HG03095 (cell line): ENCODE results near the gene IL31RA.

ENCODE experiments used
- ATAC-seq: cut with Tn5 transposase; IDR thresholded peaks from one replicate; pipeline ENCODE4 v1.9.1; 2021; ENCODE audit warnings: moderate library complexity; ENCODE audit not compliant: unreplicated experiment

IL31RA gene

GRCh38 chr5:55858104-55858503, 6.9 kb downstream of the IL31RA start:
- ATAC-seq, result no peak

- no peak for ATAC-seq
Measured at GRCh38 chr5:55860288-55860687, 9.1 kb downstream of the IL31RA start.

GRCh38 chr5:55860709-55861108, 9.6 kb downstream of the IL31RA start:
- no peak for ATAC-seq

- no peak for ATAC-seq
Measured at GRCh38 chr5:55864606-55865541, 13.7 kb downstream of the IL31RA start.

- no peak for ATAC-seq
Measured at GRCh38 chr5:55865831-55866230, 14.7 kb downstream of the IL31RA start.

GRCh38 chr5:55866485-55866884, 15.3 kb downstream of the IL31RA start:
- no peak for ATAC-seq

- ATAC-seq, result no peak
Measured at GRCh38 chr5:55866934-55867333, 15.8 kb downstream of the IL31RA start.

- ATAC-seq, result no peak
Measured at GRCh38 chr5:55868846-55869245, 17.7 kb downstream of the IL31RA start.

- no peak for ATAC-seq
Measured at GRCh38 chr5:55869847-55870246, 18.7 kb downstream of the IL31RA start.

GRCh38 chr5:55873234-55873633, 22.1 kb downstream of the IL31RA start:
- no peak for ATAC-seq

- ATAC-seq, result no peak
Measured at GRCh38 chr5:55877655-55878054, 26.5 kb downstream of the IL31RA start.

- no peak for ATAC-seq
Measured at GRCh38 chr5:55880453-55880852, 29.3 kb downstream of the IL31RA start.

GRCh38 chr5:55885359-55885758, 34.2 kb downstream of the IL31RA start:
- ATAC-seq, result no peak

GRCh38 chr5:55888205-55888604, 37.0 kb downstream of the IL31RA start:
- no peak for ATAC-seq

GRCh38 chr5:55892479-55892878, 41.3 kb downstream of the IL31RA start:
- ATAC-seq, result no peak

GRCh38 chr5:55894135-55894534, 43.0 kb downstream of the IL31RA start:
- no peak for ATAC-seq

- no peak for ATAC-seq
Measured at GRCh38 chr5:55895346-55895745, 44.2 kb downstream of the IL31RA start.

- ATAC-seq, result no peak
Measured at GRCh38 chr5:55896238-55896637, 45.1 kb downstream of the IL31RA start.

- no peak for ATAC-seq
Measured at GRCh38 chr5:55896663-55897062, 45.5 kb downstream of the IL31RA start.

- no peak for ATAC-seq
Measured at GRCh38 chr5:55897206-55897894, 46.2 kb downstream of the IL31RA start.

GRCh38 chr5:55897905-55898304, 46.7 kb downstream of the IL31RA start:
- ATAC-seq, result no peak

GRCh38 chr5:55899344-55899743, 48.2 kb downstream of the IL31RA start:
- ATAC-seq, result no peak
